IMR-90 (cell line): ENCODE data around the gene SLC9A3. TPM values are rescaled to one million over a fixed set of nuclear protein-coding genes. Genes with fewer than 3 reads are reported as not detected.

Experiments used
- ATAC-seq: fragments of 200-7000 bp; cut with Tn5 transposase; 2 replicates; pipeline ENCODE4 v1.9.1; 2020; ENCODE audit warnings: low read depth, mild to moderate bottlenecking, moderate library complexity
- BruUV-seq: library from RNA; stranded (reverse); fragments of 400-500 nt; replicated peaks from 2 replicates; lab custom pipeline; 2021; lab: Mats Ljungman, UMichigan
- CTCF ChIA-PET: fragments of 300-600 bp; formaldehyde crosslinking; extraction: SDS; loops from one replicate; lab custom pipeline; 2021; ENCODE audit warnings: antibody characterized with exemption; lab: Yijun Ruan, JAX
- POLR2A ChIA-PET: fragments of 300-600 bp; sonication (Branson Sonifier 250); formaldehyde crosslinking; loops from one replicate; lab custom pipeline; 2022; ENCODE audit warnings: antibody characterized with exemption; ENCODE audit not compliant: unreplicated experiment; lab: Charles Lee
- DNase-seq: peaks from one replicate; pipeline ENCODE4 v3.0.0; 2013
- H2AFZ ChIP-seq: replicated peaks from 2 replicates; pipeline ENCODE3; 2013; ENCODE audit warnings: low read length, mild to moderate bottlenecking; ENCODE audit not compliant: poor library complexity
- H2AK5ac ChIP-seq: 2 replicates; pipeline ENCODE4 v1.6.1; 2013; ENCODE audit warnings: low read depth, low read length, inconsistent platforms
- H2AK9ac ChIP-seq: replicated peaks from 2 replicates; pipeline ENCODE3; 2013; ENCODE audit warnings: mild to moderate bottlenecking, low read depth, low read length, moderate library complexity; ENCODE audit not compliant: poor library complexity
- H2BK120ac ChIP-seq: 2 replicates; pipeline ENCODE4 v1.6.1; 2013; ENCODE audit warnings: low read depth, low read length, inconsistent platforms
- H2BK15ac ChIP-seq: 3 replicates; pipeline ENCODE4 v1.6.1; 2013; ENCODE audit warnings: low read depth, low read length, inconsistent platforms
- H2BK20ac ChIP-seq: 2 replicates; pipeline ENCODE4 v1.6.1; 2013; ENCODE audit warnings: low read depth, mild to moderate bottlenecking, inconsistent platforms, low read length, moderate library complexity
- H2BK5ac ChIP-seq: 2 replicates; pipeline ENCODE4 v1.6.1; 2013; ENCODE audit warnings: mild to moderate bottlenecking, low read depth, low read length, inconsistent platforms; ENCODE audit not compliant: poor library complexity, severe bottlenecking
- H3K14ac ChIP-seq: replicated peaks from 2 replicates; pipeline ENCODE4 v1.6.1; 2013; ENCODE audit warnings: low read depth, low read length, inconsistent platforms
- H3K18ac ChIP-seq: 2 replicates; pipeline ENCODE4 v1.6.1; 2013; ENCODE audit warnings: low read depth, low read length, control low read depth
- H3K23ac ChIP-seq: 2 replicates; pipeline ENCODE4 v1.6.1; 2013; ENCODE audit warnings: low read depth, low read length, inconsistent platforms
- H3K27ac ChIP-seq: 2 replicates; pipeline ENCODE4 v1.5.1; 2013; ENCODE audit warnings: mild to moderate bottlenecking, control low read depth, low read length; ENCODE audit not compliant: insufficient read depth
- H3K27me3 ChIP-seq: 2 replicates; pipeline ENCODE4 v1.6.1; 2013; ENCODE audit warnings: low read length; ENCODE audit not compliant: control insufficient read depth, insufficient read depth
- H3K36me3 ChIP-seq: 2 replicates; pipeline ENCODE4 v1.6.1; 2013; ENCODE audit warnings: low read length, mixed read lengths; ENCODE audit not compliant: control insufficient read depth, insufficient read depth
- H3K4ac ChIP-seq: 2 replicates; pipeline ENCODE4 v1.6.1; 2013; ENCODE audit warnings: low read depth, low read length, inconsistent platforms
- H3K4me1 ChIP-seq: 2 replicates; pipeline ENCODE4 v1.6.1; 2013; ENCODE audit warnings: low read length, mixed read lengths; ENCODE audit not compliant: control insufficient read depth, insufficient read depth
- H3K4me2 ChIP-seq: 2 replicates; pipeline ENCODE4 v1.6.1; 2013; ENCODE audit warnings: low read depth, mild to moderate bottlenecking, control low read depth, low read length, moderate library complexity
- H3K4me3 ChIP-seq: 2 replicates; pipeline ENCODE4 v1.5.1; 2013; ENCODE audit warnings: low read depth, mild to moderate bottlenecking, control low read depth, low read length, moderate library complexity; ENCODE audit not compliant: insufficient read depth
- H3K56ac ChIP-seq: 2 replicates; pipeline ENCODE4 v1.6.1; 2013; ENCODE audit warnings: low read length, inconsistent platforms; ENCODE audit not compliant: insufficient read depth; ENCODE audit errors: extremely low read depth
- H3K79me1 ChIP-seq, 2 experiments: 2 replicates each; pipeline ENCODE4 v1.6.1; 2013; ENCODE audit warnings: low read length in 2 of 2, inconsistent platforms in 1 of 2, low read depth in 1 of 2
- H3K9ac ChIP-seq: 2 replicates; pipeline ENCODE4 v1.6.1; 2013; ENCODE audit warnings: low read depth, low read length, control low read depth
- H3K9me1 ChIP-seq: 2 replicates; pipeline ENCODE4 v1.6.1; 2013; ENCODE audit warnings: low read length, inconsistent platforms; ENCODE audit not compliant: insufficient read depth
- H3K9me3 ChIP-seq: 2 replicates; pipeline ENCODE4 v1.6.1; 2013; ENCODE audit warnings: low read length; ENCODE audit not compliant: control insufficient read depth, insufficient read depth
- H4K20me1 ChIP-seq: 2 replicates; pipeline ENCODE4 v1.6.1; 2013; ENCODE audit warnings: low read length, inconsistent platforms; ENCODE audit not compliant: insufficient read depth
- H4K5ac ChIP-seq: 2 replicates; pipeline ENCODE4 v1.6.1; 2013; ENCODE audit warnings: mild to moderate bottlenecking, low read depth, low read length, control low read depth
- H4K8ac ChIP-seq, 2 experiments: 2 replicates each; pipeline ENCODE4 v1.6.1; 2013; ENCODE audit warnings: low read depth in 2 of 2, low read length in 2 of 2, control low read depth in 1 of 2, inconsistent platforms in 1 of 2
- H4K91ac ChIP-seq: 2 replicates; pipeline ENCODE4 v1.6.1; 2013; ENCODE audit warnings: low read depth, low read length, inconsistent platforms; ENCODE audit not compliant: insufficient read depth
- BHLHE40 ChIP-seq: fragments of 150-350 bp; IDR thresholded peaks from 2 replicates; pipeline ENCODE4 v1.6.1; 2016; ENCODE audit warnings: mild to moderate bottlenecking, low read depth, low read length
- CEBPB ChIP-seq: IDR thresholded peaks from 2 replicates; pipeline ENCODE4 v1.6.1; 2012; ENCODE audit warnings: low read depth, low read length, improper control_type of control experiment
- MAFK ChIP-seq: IDR thresholded peaks from 2 replicates; pipeline ENCODE4 v1.6.1; 2012; ENCODE audit warnings: low read depth, low read length, improper control_type of control experiment
- POLR2A ChIP-seq: IDR thresholded peaks from 2 replicates; pipeline ENCODE4 v1.6.1; 2012; ENCODE audit warnings: mild to moderate bottlenecking, low read depth, low read length
- RAD21 ChIP-seq: IDR thresholded peaks from 2 replicates; pipeline ENCODE4 v1.6.1; 2012; ENCODE audit warnings: low read length, improper control_type of control experiment
- SMC3 ChIP-seq: fragments of 150-350 bp; IDR thresholded peaks from 2 replicates; pipeline ENCODE4 v1.6.1; 2016; ENCODE audit warnings: low read depth, mild to moderate bottlenecking, antibody characterized with exemption, low read length, moderate library complexity
- USF2 ChIP-seq: fragments of 150-350 bp; IDR thresholded peaks from 2 replicates; pipeline ENCODE4 v1.6.1; 2017; ENCODE audit warnings: mild to moderate bottlenecking, antibody characterized with exemption, low read length, low read depth
- WGBS, 2 experiments: methylation state at CpG; one replicate each; pipeline versions ENCODE4 v1.1.5 to v1.1.7; 2013; ENCODE audit warnings: missing lambda C conversion rate in 2 of 2; ENCODE audit not compliant: insufficient read length in 1 of 2; ENCODE audit errors: extremely low coverage in 2 of 2; 5-methylcytosine and 5-hydroxymethylcytosine counted together
- dilution Hi-C: fragments of 300-500 bp; cut with HindIII; formaldehyde crosslinking; loops from one replicate; pipeline ENCODE4 v1.14.3; 2018; ENCODE audit warnings: low sequenced_read_pairs; ENCODE audit not compliant: unreplicated experiment
- in situ Hi-C: fragments of 300-500 bp; cut with MboI; formaldehyde crosslinking; loops from 3 replicates; pipeline ENCODE4 v1.14.3; 2019; ENCODE audit warnings: low sequenced_read_pairs, inconsistent platforms, mixed read lengths
- intact Hi-C: fragments of 100-400 bp; cut with micrococcal nuclease; formaldehyde crosslinking; loops from 2 replicates; pipeline ENCODE4 v1.10.0; 2022
- polyA plus RNA-seq, 3 experiments: library from polyadenylated mRNA; depleted of rRNA; stranded (reverse); fragments of >200 nt; gene quantifications; 2 replicates each; pipeline ENCODE4 v1.2.3, GENCODE V29; 2012; ENCODE audit warnings: low replicate concordance in 1 of 3
- total RNA-seq: library from RNA; depleted of rRNA; stranded (reverse); fragments of >200 nt; gene quantifications from 2 replicates; pipeline ENCODE4 v1.2.3, GENCODE V29; 2012

The SLC9A3 gene
- total and polyA plus RNA-seq, 2 of the 4 experiments (the other 2 are of a cell fraction) = 0.72 to 1.5 TPM

- ChIA-PET POLR2A (no interaction called here), CTCF (no interaction called here)
- intact Hi-C loops (loop anchor here (10.0 kb wide), 1 partner anchor 425 kb away; no protein-coding TSS in a partner anchor), in situ Hi-C loops (no loop called here), dilution Hi-C loops (no loop called here)
- no peak overlapping the region for H2BK20ac ChIP-seq
- no peak overlapping the region for H3K4me2 ChIP-seq
- no peak for TF ChIP-seq RAD21
- TF ChIP-seq CEBPB = no peak
- TF ChIP-seq SMC3 = no peak
- no peak for TF ChIP-seq BHLHE40
- TF ChIP-seq POLR2A = no peak
- no peak for TF ChIP-seq USF2
- TF ChIP-seq MAFK = no peak
- H2AK5ac ChIP-seq = no peak overlapping the region
- H3K4ac ChIP-seq = no peak overlapping the region
- no peak overlapping the region for H3K27ac ChIP-seq
- BruUV-seq = no TSS peak
- H4K5ac ChIP-seq = no peak overlapping the region
- no peak overlapping the region for H3K14ac ChIP-seq
- H3K9me1 ChIP-seq = no peaks in the 10 kb centered on the region
- no peaks in the 10 kb centered on the region for H3K36me3 ChIP-seq
- WGBS, 2 experiments = 79% methylated on average over 27 of the region's 34 CpGs; no CpG with 5 or more reads in 1 of the 2 experiments
- no peaks in the 10 kb centered on the region; the same call in 1 of the 2 replicates for H3K27me3 ChIP-seq
- H4K8ac ChIP-seq = no peak overlapping the region
- no peaks in the 10 kb centered on the region; the same call in 1 of the 2 replicates for H4K20me1 ChIP-seq
- no peaks in the 10 kb centered on the region for H3K9me3 ChIP-seq
- no peak overlapping the region for H3K23ac ChIP-seq
- ATAC-seq = no peak
- H4K91ac ChIP-seq = no peak overlapping the region
- no peak overlapping the region for H2AK9ac ChIP-seq
- no peak overlapping the region for H3K18ac ChIP-seq
- H3K79me1 ChIP-seq = peaks cover 0 to 3% of the 10 kb centered on the region in 2 experiments; a peak in 1 of 4 replicates
- no peak for DNase-seq
- H3K9ac ChIP-seq = no peak overlapping the region
- no peak overlapping the region for H2BK120ac ChIP-seq
- no peak overlapping the region for H2BK5ac ChIP-seq
- H2BK15ac ChIP-seq = no peak overlapping the region
- no peak overlapping the region for H2AFZ ChIP-seq
- no peak overlapping the region for H3K56ac ChIP-seq
- H3K4me3 ChIP-seq = no peak overlapping the region
- peaks cover 2% of the 10 kb centered on the region; the same call in 1 of the 2 replicates for H3K4me1 ChIP-seq
Observed at GRCh38 chr5:479566-480319, 44.5 kb downstream of the SLC9A3 start.
